A549 (cell line): ENCODE measurements around the gene CNKSR2. TPM values are rescaled to one million over a fixed set of nuclear protein-coding genes. Genes with fewer than 3 reads are reported as not detected.

ENCODE experiments used
- ATAC-seq, 2 experiments: fragments of 200-7000 bp in 1 of 2; fragments of >200 bp in 1 of 2; cut with Nextera tagmentation in 1 of 2; cut with Tn5 transposase in 1 of 2; 3 replicates each; pipeline versions ENCODE4 v1.8.0 to v1.9.1; 2018 to 2020; ENCODE audit warnings: mild to moderate bottlenecking in 1 of 2, moderate library complexity in 1 of 2
- CTCF ChIA-PET: fragments of 300-600 bp; sonication (Branson Sonifier 250); formaldehyde crosslinking; extraction: SDS; loops from one replicate; lab custom pipeline; 2021; ENCODE audit warnings: antibody characterized with exemption, inconsistent platforms; lab: Yijun Ruan, JAX
- POLR2A ChIA-PET: fragments of 350-600 bp; formaldehyde crosslinking; extraction: SDS; loops from one replicate; lab custom pipeline; 2021; ENCODE audit warnings: antibody characterized with exemption, inconsistent platforms; lab: Yijun Ruan, JAX
- DNase-seq, 2 experiments: peaks; one replicate each; pipeline versions ENCODE4 v3.0.0 to v3.0.0-alpha.2; 2011 to 2016; ENCODE audit warnings: low read depth in 1 of 2, low spot score in 1 of 2
- FAIRE-seq: peaks from 2 replicates; lab custom pipeline; 2011; peaks lifted over from hg19 to GRCh38; lab: Jason Lieb, UNC
- H3K27ac ChIP-seq, 2 experiments: fragments of >200 bp; sonication (Bioruptor Twin); formaldehyde crosslinking; 3 replicates each; pipeline ENCODE4 v1.5.1; 2016 to 2017
- H3K4me1 ChIP-seq: fragments of >200 bp; sonication (Bioruptor Twin); formaldehyde crosslinking; 3 replicates; pipeline ENCODE4 v1.6.1; 2016
- H3K4me2 ChIP-seq: fragments of >200 bp; sonication (Bioruptor Twin); formaldehyde crosslinking; 3 replicates; pipeline ENCODE4 v1.6.1; 2016
- H3K4me3 ChIP-seq: fragments of >200 bp; sonication (Bioruptor Twin); formaldehyde crosslinking; 3 replicates; pipeline ENCODE4 v1.5.1; 2016
- H3K9me3 ChIP-seq: fragments of >200 bp; sonication (Bioruptor Twin); formaldehyde crosslinking; 3 replicates; pipeline ENCODE4 v1.6.1; 2016
- BHLHE40 ChIP-seq: IDR thresholded peaks from 2 replicates; pipeline ENCODE4 v1.6.1; 2012; ENCODE audit warnings: low read depth, low read length, inconsistent platforms
- CBX2 ChIP-seq: fragments of 200-600 bp; sonication (generic); IDR thresholded peaks from 2 replicates; pipeline ENCODE4 v1.6.1; 2016; ENCODE audit warnings: low read depth, mild to moderate bottlenecking, borderline replicate concordance
- CBX8 ChIP-seq: fragments of 200-600 bp; sonication (generic); IDR thresholded peaks from 2 replicates; pipeline ENCODE4 v1.6.1; 2016
- CHD4 ChIP-seq: fragments of 200-600 bp; sonication (generic); IDR thresholded peaks from 2 replicates; pipeline ENCODE4 v1.6.1; 2016; ENCODE audit warnings: antibody characterized with exemption, mild to moderate bottlenecking, borderline replicate concordance
- E2F6 ChIP-seq: IDR thresholded peaks from 2 replicates; pipeline ENCODE4 v1.6.1; 2012; ENCODE audit warnings: low read depth, borderline replicate concordance
- EHF ChIP-seq: fragments of 250-450 bp; sonication (Bioruptor Pico); IDR thresholded peaks from 2 replicates; pipeline ENCODE4 v1.5.0; 2020; ENCODE audit warnings: mild to moderate bottlenecking
- EHMT2 ChIP-seq: fragments of 200-600 bp; sonication (generic); IDR thresholded peaks from 2 replicates; pipeline ENCODE4 v1.6.1; 2016; ENCODE audit warnings: antibody characterized with exemption, low read depth, mild to moderate bottlenecking, moderate library complexity
- FOSL2 ChIP-seq, 2 experiments: fragments of 450-650 bp in 1 of 2; fragments of >200 bp in 1 of 2; sonication (Bioruptor Twin) in 1 of 2; formaldehyde crosslinking; IDR thresholded peaks; 2 replicates each; pipeline versions ENCODE4 v1.5.0 to v1.6.1; 2016 to 2020; ENCODE audit warnings: mild to moderate bottlenecking in 1 of 2, moderate library complexity in 1 of 2
- FOXS1 ChIP-seq: fragments of 250-450 bp; sonication (Bioruptor Pico); IDR thresholded peaks from 2 replicates; pipeline ENCODE4 v1.5.0; 2020; ENCODE audit warnings: mild to moderate bottlenecking, moderate library complexity
- GATA3 ChIP-seq: IDR thresholded peaks from 2 replicates; pipeline ENCODE4 v1.6.1; 2012; ENCODE audit warnings: borderline replicate concordance
- HES2 ChIP-seq: fragments of >200 bp; sonication (Bioruptor Twin); formaldehyde crosslinking; IDR thresholded peaks from 2 replicates; pipeline ENCODE4 v1.6.1; 2016
- HOXA7 ChIP-seq: fragments of 250-450 bp; sonication (Bioruptor Pico); IDR thresholded peaks from 2 replicates; pipeline ENCODE4 v1.5.0; 2020; ENCODE audit warnings: mild to moderate bottlenecking, moderate library complexity
- HOXB5 ChIP-seq: fragments of 250-450 bp; sonication (Bioruptor Pico); IDR thresholded peaks from 2 replicates; pipeline ENCODE4 v1.5.0; 2020; ENCODE audit warnings: mild to moderate bottlenecking, moderate library complexity
- JUNB ChIP-seq: fragments of >200 bp; sonication (Bioruptor Twin); formaldehyde crosslinking; IDR thresholded peaks from 2 replicates; pipeline ENCODE4 v1.6.1; 2016
- KDM1A ChIP-seq: fragments of 200-600 bp; sonication (generic); IDR thresholded peaks from 2 replicates; pipeline ENCODE4 v1.6.1; 2016; ENCODE audit warnings: low read depth, mild to moderate bottlenecking
- KDM5A ChIP-seq: fragments of 200-600 bp; sonication (generic); IDR thresholded peaks from 2 replicates; pipeline ENCODE4 v1.6.1; 2016; ENCODE audit warnings: antibody characterized with exemption, mild to moderate bottlenecking
- MAZ ChIP-seq: fragments of 150-350 bp; IDR thresholded peaks from 2 replicates; pipeline ENCODE4 v1.6.1; 2014; ENCODE audit warnings: antibody characterized with exemption, low read depth, low read length, borderline replicate concordance
- MYC ChIP-seq: IDR thresholded peaks from 2 replicates; pipeline ENCODE4 v1.6.1; 2012; ENCODE audit warnings: mild to moderate bottlenecking, inconsistent platforms, low read length, improper control_type of control experiment, borderline replicate concordance
- POLR2A ChIP-seq: IDR thresholded peaks from 2 replicates; pipeline ENCODE4 v1.6.1; 2012; ENCODE audit warnings: mild to moderate bottlenecking, low read length
- POLR2AphosphoS2 ChIP-seq: conservative IDR thresholded peaks from 2 replicates; pipeline ENCODE4 v1.6.1; 2012; ENCODE audit warnings: low read length, improper control_type of control experiment, inconsistent platforms
- RAD21 ChIP-seq, 2 experiments: fragments of >200 bp in 1 of 2; sonication (Bioruptor Twin) in 1 of 2; formaldehyde crosslinking in 1 of 2; IDR thresholded peaks in 1 of 2; conservative IDR thresholded peaks in 1 of 2; 2 replicates in 1 of 2; 3 replicates in 1 of 2; pipeline ENCODE4 v1.6.1; 2012 to 2018; ENCODE audit warnings: inconsistent platforms in 1 of 2
- RARB ChIP-seq: fragments of 250-450 bp; sonication (Bioruptor Pico); IDR thresholded peaks from 2 replicates; pipeline ENCODE4 v1.8.0; 2021; ENCODE audit warnings: mild to moderate bottlenecking, moderate library complexity
- RCOR1 ChIP-seq: fragments of 150-350 bp; IDR thresholded peaks from 2 replicates; pipeline ENCODE4 v1.6.1; 2014; ENCODE audit warnings: antibody characterized with exemption, low read length, low read depth
- RFX5 ChIP-seq: fragments of 450-650 bp; IDR thresholded peaks from 2 replicates; pipeline ENCODE4 v1.7.1; 2014; ENCODE audit warnings: antibody characterized with exemption, mild to moderate bottlenecking, moderate library complexity
- RNF2 ChIP-seq: fragments of 200-600 bp; sonication (generic); IDR thresholded peaks from 2 replicates; pipeline ENCODE4 v1.6.1; 2016; ENCODE audit warnings: low read depth, mild to moderate bottlenecking, antibody characterized with exemption, moderate library complexity, borderline replicate concordance
- ZC3H11A ChIP-seq: fragments of 450-650 bp; IDR thresholded peaks from 2 replicates; pipeline ENCODE4 v1.6.1; 2014; ENCODE audit warnings: antibody characterized with exemption, mild to moderate bottlenecking
- ZFP36 ChIP-seq: fragments of 450-650 bp; IDR thresholded peaks from 2 replicates; pipeline ENCODE4 v1.6.1; 2014; ENCODE audit warnings: borderline replicate concordance; ENCODE audit not compliant: partially characterized antibody
- ZNF302 ChIP-seq: fragments of 250-450 bp; sonication (Bioruptor Pico); IDR thresholded peaks from 2 replicates; pipeline ENCODE4 v1.9.0; 2021; ENCODE audit warnings: inconsistent platforms, mild to moderate bottlenecking, moderate library complexity
- ZSCAN20 ChIP-seq: fragments of 250-450 bp; sonication (Bioruptor Pico); IDR thresholded peaks from 2 replicates; pipeline ENCODE4 v1.8.0; 2022; ENCODE audit warnings: mild to moderate bottlenecking, moderate library complexity
- WGBS: methylation state at CpG from one replicate; pipeline ENCODE4 v1.1.6; 2017; ENCODE audit errors: missing lambda C conversion rate; 5-methylcytosine and 5-hydroxymethylcytosine counted together
- polyA plus RNA-seq, 4 experiments: library from polyadenylated mRNA; depleted of rRNA in 3 of 4; stranded (reverse); fragments of >200 nt; fragmentation: RNase III in 1 of 4; extraction: RNeasy Plus Mini Kit Qiagen cat#74134 plus additional on column Dnase treatment in 1 of 4; gene quantifications; 2 replicates in 3 of 4; 3 replicates in 1 of 4; pipeline ENCODE4 v1.2.3, GENCODE V29; 2011 to 2017
- TF ChIP-seq, protein P1 (sequence below): fragments of 150-350 bp; IDR thresholded peaks from 2 replicates; pipeline ENCODE4 v1.6.1; 2014; ENCODE audit warnings: low read depth, mild to moderate bottlenecking, low read length

CNKSR2 gene
- polyA plus RNA-seq, 2 of the 4 experiments (the other 2 are of a cell fraction): 5.8 to 11.4 TPM

DNA sequence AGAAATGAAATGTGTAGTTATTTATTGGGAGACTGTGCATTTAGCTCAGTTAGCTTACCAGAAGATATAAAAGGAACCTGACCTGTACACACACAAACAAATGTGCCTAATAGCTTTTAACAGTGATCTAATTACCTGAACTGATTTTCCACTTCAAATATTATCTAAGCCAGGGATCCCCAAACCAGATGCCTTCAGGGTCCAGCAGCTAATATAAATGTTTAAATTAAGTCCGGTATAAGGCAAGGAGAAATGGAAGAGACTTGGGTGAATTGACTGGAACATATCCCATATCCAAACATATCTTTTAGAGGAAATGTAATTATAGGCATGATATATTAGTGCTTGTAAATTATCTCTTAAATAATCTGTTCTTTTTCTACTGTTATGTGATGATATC is 66.7 kb downstream of the CNKSR2 start:
- Histone ChIP-seq H3K27ac (no peak overlapping the region), H3K4me3 (no peak overlapping the region), H3K9me3 (no peaks in the 10 kb centered on the region), H3K4me2 (no peak overlapping the region), H3K4me1 (no peaks in the 10 kb centered on the region)
- CTCF ChIA-PET: no interaction called here
- POLR2A ChIA-PET: no interaction called here
- no peak for FAIRE-seq
- no peak for DNase-seq
- no peak for ATAC-seq
- 88% methylated on average over 1 of the region's 1 CpG for WGBS
- TF ChIP-seq KDM1A: no peak
- no peak for TF ChIP-seq HES2
- TF ChIP-seq RARB: no peak
- TF ChIP-seq RCOR1: no peak
- no peak for TF ChIP-seq POLR2A
- no peak for TF ChIP-seq JUNB
- no peak for TF ChIP-seq CBX2
- TF ChIP-seq EHF (CRISPR knock-in tag): no peak
- TF ChIP-seq FOXS1 (CRISPR knock-in tag): no peak
- TF ChIP-seq FOSL2 (IDR thresholded peaks at IDR 0.05): no peak
- TF ChIP-seq FOSL2 (CRISPR knock-in tag; IDR thresholded peaks at IDR 0.05): no peak
- no peak for TF ChIP-seq KDM5A
- no peak for TF ChIP-seq POLR2AphosphoS2
- no peak for TF ChIP-seq MYC
- TF ChIP-seq ZNF302 (CRISPR knock-in tag): no peak
- TF ChIP-seq EHMT2: no peak
- no peak for TF ChIP-seq MAZ
- TF ChIP-seq HOXA7 (CRISPR knock-in tag): no peak
- no peak for TF ChIP-seq BHLHE40
- TF ChIP-seq, all 56 proteins: peak for 0

DNA sequence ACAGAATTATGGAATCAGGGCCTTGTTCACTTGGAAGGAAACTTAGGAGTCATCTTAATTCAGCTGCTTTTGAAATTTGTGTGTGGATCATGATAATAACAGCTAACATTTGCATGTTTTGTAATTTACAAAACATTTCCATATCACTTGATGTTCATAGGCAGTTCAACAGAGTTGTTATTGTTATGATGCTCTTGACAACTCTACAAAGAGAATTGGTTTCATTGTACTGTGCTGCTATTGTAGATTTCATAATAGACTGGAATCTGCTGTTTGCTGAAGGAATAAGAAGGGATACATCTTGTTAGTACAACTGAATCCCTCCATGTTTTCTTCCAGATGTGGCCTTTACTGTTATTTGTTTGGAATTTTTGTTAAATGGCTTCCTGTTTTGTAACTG is 83.5 kb downstream of the CNKSR2 start:
- H3K4me2 ChIP-seq: no peak overlapping the region
- no peak for DNase-seq
- ChIA-PET POLR2A (no interaction called here), CTCF (no interaction called here)
- no peak overlapping the region for H3K4me3 ChIP-seq
- no peaks in the 10 kb centered on the region for H3K9me3 ChIP-seq
- no peak for ATAC-seq
- no peak overlapping the region for H3K27ac ChIP-seq
- FAIRE-seq: peak; percentile 32
- H3K4me1 ChIP-seq: no peaks in the 10 kb centered on the region
- TF ChIP-seq RAD21 (conservative IDR thresholded peaks at IDR 0.05 in 1 of 2, IDR thresholded peaks at IDR 0.05 in 1 of 2): no peak
- TF ChIP-seq RFX5: no peak
- no peak for TF ChIP-seq ZC3H11A
- no peak for TF ChIP-seq ZFP36
- no peak for TF ChIP-seq HOXB5
- TF ChIP-seq KDM5A: no peak
- no peak for TF ChIP-seq CBX8
- TF ChIP-seq CHD4: no peak
- no peak for TF ChIP-seq RNF2
- TF ChIP-seq, protein P1, sequence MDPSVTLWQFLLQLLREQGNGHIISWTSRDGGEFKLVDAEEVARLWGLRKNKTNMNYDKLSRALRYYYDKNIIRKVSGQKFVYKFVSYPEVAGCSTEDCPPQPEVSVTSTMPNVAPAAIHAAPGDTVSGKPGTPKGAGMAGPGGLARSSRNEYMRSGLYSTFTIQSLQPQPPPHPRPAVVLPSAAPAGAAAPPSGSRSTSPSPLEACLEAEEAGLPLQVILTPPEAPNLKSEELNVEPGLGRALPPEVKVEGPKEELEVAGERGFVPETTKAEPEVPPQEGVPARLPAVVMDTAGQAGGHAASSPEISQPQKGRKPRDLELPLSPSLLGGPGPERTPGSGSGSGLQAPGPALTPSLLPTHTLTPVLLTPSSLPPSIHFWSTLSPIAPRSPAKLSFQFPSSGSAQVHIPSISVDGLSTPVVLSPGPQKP: no peak
- TF ChIP-seq HES2: no peak
- no peak for TF ChIP-seq ZSCAN20 (CRISPR knock-in tag)
- TF ChIP-seq GATA3: no peak
- no peak for TF ChIP-seq E2F6
- no peak for TF ChIP-seq ZNF302 (CRISPR knock-in tag)
